D341Med (cell line): ENCODE measurements around the gene SLC6A19.
"Not testable (repeated sequence)": the region's sequence is repeated elsewhere in the genome, so short reads cannot be mapped to it uniquely, and the experiment has no call there.

ENCODE experiments used
- DNase-seq: peaks from one replicate; pipeline ENCODE4 v3.0.0; 2012; ENCODE audit warnings: low spot score

SLC6A19 gene

DNA sequence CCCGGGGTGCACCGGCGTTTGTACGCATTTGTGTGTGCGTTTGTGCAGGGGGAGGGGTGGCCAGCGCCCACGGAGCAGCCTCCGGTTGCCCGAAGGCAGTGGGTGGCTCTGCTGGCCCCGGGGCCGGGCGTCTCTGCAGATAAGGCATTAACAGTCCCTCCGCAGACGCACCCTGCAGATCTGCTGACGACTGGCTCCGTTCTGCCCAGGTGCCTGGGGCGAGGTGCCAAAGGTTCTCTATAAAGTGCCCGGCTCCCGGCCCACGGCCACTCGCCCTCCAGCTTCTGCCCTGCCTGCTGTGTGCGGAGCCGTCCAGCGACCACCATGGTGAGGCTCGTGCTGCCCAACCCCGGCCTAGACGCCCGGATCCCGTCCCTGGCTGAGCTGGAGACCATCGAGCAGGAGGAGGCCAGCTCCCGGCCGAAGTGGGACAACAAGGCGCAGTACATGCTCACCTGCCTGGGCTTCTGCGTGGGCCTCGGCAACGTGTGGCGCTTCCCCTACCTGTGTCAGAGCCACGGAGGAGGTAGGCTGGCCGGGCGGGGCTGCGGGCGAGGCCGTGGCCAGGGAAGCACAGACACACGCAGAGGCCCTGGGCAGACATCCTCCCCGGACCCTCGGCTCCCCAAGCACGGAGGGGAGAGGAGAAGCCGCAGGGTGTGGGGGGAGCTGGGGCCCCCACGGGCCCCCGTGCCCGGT, at the start of gene SLC6A19:
TSS of gene SLC6A19 (plus strand) at position 269 of the 699 bp plus-strand sequence. CDS start at position 325, 56 bp downstream.
- DNase-seq = no peak

- DNase-seq = no peak
Observed at GRCh38 chr5:1152156-1152555, 49.2 kb upstream of the SLC6A19 start.

DNA sequence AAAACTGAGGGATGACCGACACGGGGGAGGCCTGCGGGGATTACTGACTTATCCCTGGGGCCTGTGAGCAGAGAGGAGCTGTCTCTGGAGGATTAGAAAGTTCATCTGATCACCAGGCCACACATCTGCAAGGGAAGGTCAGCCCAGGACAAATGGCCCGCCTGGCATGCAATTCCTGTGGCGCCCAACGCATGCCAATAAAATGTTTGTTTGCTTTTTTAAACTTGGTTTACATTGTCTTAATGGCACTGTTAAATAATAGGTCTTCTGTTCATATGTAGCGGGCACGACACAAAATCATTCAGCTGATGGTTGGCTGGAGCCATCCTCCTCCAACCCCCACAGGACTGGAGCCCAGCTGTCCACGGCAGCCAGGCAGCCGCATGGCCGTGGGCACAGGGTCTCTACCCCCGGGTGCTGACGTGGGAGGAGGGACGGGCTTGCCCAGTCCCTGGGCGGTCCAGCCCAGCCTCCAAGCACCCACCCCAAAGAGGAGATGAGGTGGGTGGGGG, 48.6 kb upstream of the SLC6A19 start:
- no peak for DNase-seq

DNA sequence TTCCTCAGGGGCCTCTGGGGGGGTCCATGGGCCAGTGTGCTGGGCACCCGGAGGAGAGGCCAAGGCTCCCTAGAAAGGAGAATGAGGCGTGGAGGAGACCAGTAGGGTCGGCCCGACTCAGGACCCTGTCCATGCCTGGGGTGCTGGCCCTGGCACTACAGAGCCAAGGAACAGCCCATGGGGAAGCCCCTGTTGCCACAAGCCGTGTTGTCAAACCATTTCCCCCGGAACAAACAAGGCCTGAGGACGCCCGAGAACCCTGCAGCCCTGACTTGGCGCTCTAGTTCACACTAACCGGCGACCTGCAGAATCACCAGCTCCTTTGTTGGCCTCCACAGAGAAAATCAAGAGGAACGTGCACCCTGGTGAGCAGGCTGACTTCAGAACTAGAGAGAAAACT, 48.0 kb upstream of the SLC6A19 start:
- DNase-seq = no peak

DNA sequence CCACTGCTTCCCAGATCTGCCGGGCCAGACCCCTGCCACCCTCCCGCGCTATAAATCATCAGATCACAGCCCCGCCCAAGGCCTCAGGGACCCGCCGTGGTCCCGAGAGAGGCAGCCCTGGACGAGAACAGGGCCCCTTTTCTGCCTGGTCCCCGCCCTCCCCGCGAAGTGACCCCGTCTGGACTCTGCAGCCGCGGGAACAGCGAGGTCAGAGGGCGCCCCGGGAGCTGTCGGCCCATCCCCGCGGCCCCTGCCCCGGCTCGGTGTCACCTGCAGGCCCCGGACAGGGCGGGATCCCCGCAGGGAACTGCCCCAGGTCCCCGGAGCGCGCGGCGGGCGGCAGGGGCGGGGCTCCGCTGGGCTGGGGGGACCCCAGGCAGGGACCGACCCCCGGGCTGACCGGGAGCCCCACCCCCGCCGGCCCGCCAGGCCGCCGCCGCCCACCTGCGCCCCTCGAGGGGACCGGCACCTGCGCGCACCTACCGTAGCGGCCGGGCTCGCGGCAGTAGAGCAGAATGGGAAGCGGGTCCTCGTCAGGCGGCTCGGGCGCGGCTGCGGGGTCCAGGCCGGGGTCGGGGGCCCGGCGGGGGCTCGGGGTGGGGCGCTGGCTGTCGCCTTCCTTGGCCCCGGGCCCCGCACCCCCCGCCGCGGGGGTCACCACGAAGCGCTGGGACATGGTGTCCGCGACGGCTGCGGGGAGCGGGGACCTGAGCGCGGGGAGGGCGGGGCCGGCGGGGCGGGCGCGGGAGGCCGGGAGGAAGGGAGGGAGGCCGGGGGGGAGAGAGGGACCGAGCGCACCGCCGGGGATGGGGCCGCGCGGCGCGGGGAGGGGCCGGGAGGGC, 46.0 kb upstream of the SLC6A19 start:
- DNase-seq = no peak

DNA sequence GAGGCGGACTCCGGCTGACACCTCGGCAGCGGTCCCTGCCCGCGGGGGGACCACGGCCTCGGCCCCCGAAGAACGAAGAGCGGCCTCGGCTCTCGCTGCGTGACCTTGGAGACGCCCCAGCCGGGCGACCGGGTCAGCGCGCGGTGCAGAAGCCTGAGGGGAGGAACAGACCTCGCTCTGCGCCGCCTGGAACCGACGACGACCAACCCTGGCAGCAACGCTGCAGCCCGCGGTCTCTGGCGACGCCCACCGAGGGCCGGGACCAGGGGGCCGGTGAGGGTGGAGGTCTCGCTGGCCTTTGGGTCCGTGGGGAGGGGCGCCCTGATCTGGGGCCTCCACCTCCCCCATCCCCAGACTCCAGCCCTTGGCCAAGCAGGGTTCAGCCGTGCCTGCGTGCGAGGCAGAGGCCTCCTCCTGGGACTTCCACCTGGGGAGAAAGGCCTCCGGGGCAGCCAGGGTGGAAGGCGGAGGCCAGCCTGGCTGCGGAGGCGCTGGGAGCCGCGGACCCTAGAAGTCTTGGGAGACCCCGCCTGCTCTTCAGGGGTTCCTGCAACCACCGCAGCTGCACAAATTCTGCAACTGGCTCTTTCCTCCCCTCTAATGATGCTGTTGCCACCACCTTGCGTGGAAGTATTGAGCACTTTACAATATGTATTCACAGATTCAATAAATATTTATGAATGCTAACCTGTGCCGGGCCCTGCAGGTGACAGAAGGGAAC, 45.2 kb upstream of the SLC6A19 start:
- DNase-seq = peak; percentile 55

GRCh38 chr5:1156754-1157460, 44.5 kb upstream of the SLC6A19 start:
- DNase-seq = no peak

GRCh38 chr5:1157461-1157986, 43.9 kb upstream of the SLC6A19 start:
- DNase-seq = not testable (repeated sequence)

GRCh38 chr5:1158647-1159340, 42.6 kb upstream of the SLC6A19 start:
- DNase-seq = no peak

DNA sequence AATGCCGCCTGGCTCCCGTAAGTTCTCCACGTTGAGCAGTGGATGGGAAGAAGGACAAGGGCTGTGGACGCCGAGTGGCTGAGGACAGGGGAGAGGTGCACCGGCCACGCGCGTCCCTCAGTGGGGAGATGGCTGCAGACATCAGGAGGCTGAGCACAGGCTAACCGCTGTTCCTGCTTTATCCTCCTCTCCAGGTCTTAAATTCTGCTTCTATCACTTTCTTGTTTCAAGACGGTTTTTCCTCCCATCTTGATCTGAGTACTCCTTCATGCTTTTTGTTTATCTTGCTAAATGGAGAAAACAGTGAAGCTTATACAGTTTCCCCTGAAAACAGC, 42.1 kb upstream of the SLC6A19 start:
- no peak for DNase-seq

DNA sequence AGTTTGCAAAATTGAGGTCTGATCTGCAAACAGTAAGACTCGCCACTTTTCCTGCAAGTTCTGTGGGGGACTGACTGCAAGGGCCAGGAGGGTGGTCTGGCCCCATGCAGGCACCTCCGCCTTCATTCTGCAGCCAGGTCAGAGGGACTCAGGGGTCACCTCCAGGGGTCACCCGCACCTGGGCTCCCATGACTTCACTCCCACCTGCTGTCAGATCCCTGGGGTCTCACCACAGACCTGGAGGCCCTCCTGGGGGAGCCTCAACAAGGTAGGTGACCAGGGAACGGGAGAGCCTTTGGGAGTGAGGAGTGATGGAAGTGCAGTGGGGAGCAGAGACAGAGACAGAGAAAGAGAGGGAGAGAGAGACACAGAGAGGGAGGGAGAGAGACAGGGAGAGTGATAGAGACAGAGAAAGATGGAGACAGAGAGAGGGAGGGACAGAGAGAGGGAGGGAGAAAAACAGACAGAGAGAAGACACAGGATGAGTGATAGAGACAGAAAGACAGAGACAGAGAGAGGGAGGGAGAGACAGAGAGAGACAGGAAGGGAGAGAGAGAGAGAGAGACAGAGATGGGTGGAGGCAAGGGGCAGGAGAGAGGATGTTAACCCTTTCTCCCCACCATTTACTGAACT, 41.5 kb upstream of the SLC6A19 start:
- no peak for DNase-seq

DNA sequence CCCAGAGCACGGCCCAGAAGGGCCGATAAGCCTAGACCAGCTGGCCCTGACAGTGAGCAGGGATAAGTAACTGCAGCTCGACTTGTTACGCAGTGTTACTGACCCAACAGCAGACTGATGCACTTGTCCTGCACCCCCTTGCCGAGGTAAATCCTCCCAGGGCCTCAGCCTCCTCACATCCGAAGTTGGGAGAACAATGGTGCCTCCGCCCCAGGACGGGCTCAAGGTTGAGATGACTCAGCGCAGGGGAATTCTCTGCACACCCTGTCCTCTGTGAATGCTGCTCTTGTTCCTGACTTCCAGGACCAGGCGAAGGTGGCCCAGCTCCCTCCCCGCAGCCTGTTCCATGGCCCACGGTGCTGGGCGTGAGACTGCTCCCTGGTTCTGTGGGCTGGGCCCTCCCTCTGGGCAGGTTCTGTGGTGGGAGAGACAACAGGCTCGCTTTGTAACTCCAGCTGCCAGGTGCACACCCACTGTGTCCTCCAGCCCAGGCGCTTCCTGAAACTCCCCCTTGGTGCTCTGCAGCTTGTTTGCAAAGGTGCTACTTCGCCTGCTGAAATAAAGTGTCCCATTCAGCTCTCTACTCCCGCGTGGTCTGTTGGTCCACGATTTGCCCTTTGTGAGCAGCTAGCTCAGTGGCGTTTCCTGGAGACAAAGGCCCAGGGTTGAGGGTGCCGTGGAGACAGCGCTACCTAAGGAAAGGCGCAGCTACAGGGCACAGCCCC, 40.1 kb upstream of the SLC6A19 start:
- DNase-seq = no peak

DNA sequence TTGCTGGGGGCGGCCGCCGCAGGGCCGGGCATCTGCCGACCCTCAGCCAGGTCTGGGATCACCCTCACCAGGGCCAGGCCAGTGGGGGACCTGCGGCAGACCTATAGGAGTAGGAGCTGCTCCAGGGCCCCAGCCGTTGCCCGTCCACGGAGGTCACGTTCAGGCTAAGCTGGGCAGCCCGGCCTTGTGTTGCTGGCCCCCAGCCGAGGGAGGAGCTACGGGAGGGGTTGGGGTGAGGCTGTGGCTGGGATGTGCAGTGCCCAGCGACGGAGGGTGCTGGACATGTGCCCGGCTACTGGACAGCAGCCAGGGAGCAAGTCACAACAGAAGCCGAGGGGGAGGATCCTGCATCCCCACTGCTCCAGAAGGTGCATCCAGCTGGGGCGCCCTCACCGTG, 39.6 kb upstream of the SLC6A19 start:
- no peak for DNase-seq

DNA sequence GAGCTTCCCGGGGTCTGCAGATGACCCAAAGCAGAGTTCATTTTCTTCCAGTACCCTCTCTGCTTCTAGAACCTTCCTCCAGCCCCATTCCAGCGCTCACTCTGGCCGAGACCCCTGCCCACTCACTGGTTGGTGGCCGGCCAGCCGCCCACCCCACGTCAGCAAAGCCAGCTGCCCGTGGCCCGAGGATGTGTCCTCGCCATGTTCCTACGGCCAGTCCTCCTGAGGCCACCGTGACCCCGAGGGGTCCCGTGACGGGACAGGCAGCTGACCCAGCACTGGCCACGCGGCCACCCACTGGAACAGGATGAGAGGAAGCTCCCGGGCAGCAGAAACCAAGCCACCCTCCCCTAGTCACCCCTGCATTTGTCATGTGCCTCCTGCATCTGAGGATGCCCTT, 39.1 kb upstream of the SLC6A19 start:
- DNase-seq = no peak

DNA sequence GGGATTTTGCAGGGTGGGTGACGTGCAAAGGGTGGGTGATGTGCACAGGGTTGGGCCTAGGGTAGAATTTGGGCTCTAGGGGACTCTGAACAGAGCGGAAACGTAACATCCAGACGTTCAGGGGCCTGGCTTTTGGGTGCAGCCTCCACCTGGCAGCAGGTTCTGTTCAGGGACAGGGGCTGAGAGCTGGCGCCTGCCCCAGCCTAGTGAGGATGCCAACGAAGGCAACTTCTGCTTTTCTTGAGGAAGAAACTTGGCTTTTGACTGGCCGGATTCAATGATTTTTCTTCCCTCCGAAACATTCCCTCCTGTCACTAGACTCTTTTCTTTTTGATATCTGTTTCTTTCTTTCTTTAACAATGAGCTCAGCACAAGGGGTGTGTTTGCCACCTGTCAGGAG, 38.6 kb upstream of the SLC6A19 start:
- no peak for DNase-seq

- no peak for DNase-seq
Observed at GRCh38 chr5:1163366-1163765, 38.0 kb upstream of the SLC6A19 start.

- DNase-seq = no peak
Observed at GRCh38 chr5:1163879-1164278, 37.5 kb upstream of the SLC6A19 start.

- no peak for DNase-seq
Observed at GRCh38 chr5:1164696-1165630, 36.4 kb upstream of the SLC6A19 start.

DNA sequence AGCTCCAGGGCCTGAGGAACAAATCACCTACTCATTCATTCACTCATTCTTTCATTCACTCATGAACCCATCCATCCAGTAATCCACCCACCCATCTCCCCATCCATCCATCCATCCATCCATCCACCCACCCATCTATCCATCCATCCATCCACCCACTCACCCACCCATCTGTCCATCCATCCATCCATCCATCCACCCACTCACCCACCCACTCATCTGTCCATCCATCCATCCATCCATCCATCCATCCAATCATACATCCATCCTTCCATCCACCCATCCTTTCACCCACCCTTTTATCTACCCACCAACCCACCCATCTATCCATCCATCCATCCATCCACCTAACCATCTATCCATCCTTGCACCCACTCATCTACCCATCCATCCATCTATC, 35.5 kb upstream of the SLC6A19 start:
- DNase-seq = no peak
